Measurements from ENCODE around the gene IP6K1.

The IP6K1 gene

DNA sequence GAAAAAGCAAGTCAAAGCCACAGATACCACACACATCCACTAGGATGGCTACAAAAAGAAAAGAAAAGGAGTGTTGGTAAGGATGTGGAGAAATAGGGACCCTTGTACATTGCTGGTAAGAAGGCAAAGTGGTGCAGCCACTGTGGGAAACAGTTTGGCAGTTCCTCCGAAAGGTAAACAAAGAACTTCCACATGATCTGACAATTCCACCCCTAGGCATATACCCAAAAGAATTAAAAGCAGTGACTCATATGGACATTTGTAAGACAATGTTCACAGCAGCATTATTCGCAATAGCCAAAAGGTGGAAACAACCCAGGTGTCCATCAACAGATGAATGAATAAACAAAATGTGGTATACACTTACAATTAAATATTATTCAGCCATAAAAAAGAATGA lies 40.4 kb downstream of the IP6K1 start:
- TF ChIP-seq, protein P1, sequence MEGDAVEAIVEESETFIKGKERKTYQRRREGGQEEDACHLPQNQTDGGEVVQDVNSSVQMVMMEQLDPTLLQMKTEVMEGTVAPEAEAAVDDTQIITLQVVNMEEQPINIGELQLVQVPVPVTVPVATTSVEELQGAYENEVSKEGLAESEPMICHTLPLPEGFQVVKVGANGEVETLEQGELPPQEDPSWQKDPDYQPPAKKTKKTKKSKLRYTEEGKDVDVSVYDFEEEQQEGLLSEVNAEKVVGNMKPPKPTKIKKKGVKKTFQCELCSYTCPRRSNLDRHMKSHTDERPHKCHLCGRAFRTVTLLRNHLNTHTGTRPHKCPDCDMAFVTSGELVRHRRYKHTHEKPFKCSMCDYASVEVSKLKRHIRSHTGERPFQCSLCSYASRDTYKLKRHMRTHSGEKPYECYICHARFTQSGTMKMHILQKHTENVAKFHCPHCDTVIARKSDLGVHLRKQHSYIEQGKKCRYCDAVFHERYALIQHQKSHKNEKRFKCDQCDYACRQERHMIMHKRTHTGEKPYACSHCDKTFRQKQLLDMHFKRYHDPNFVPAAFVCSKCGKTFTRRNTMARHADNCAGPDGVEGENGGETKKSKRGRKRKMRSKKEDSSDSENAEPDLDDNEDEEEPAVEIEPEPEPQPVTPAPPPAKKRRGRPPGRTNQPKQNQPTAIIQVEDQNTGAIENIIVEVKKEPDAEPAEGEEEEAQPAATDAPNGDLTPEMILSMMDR (conservative IDR thresholded peaks at IDR 0.05; ENCODE audit: low read depth, low read length): no peak
- H3K4me3 ChIP-seq (ENCODE audit: low read length): no peak overlapping the region
- no peak for DNase-seq (ENCODE audit: low read depth)

DNA sequence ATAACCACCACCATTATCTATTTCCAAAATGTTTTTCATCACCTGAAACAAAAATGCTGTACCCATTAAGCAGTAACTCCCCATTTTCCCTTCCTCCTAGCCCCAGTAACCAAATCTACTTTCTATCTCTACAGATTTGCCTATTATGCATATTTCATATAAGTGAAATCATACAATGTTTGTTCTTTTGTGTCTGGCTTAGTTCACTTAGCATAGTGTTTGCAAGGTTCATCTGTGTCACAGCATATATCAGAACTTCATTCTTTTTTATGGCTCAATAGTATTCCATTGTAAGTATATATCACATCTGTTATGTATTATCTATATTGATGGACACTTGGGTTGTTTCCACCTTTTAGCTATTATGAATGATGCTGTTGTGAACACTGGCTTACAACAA lies 45.9 kb downstream of the IP6K1 start:
- TF ChIP-seq, protein P1 (conservative IDR thresholded peaks at IDR 0.05; ENCODE audit: low read depth, low read length): no peak
- DNase-seq (ENCODE audit: low read depth): no peak
- H3K4me3 ChIP-seq (ENCODE audit: low read length): no peak overlapping the region

GRCh38 chr3:49738067-49738713 lies 48.2 kb downstream of the IP6K1 start:
- TF ChIP-seq, protein P1 (conservative IDR thresholded peaks at IDR 0.05; ENCODE audit: low read depth, low read length): no peak
- H3K4me3 ChIP-seq (ENCODE audit: low read length): no peak overlapping the region
- DNase-seq (ENCODE audit: low read depth): no peak

- no peak overlapping the region for H3K4me3 ChIP-seq (ENCODE audit: low read length)
- TF ChIP-seq, protein P1 (conservative IDR thresholded peaks at IDR 0.05; ENCODE audit: low read depth, low read length): no peak
- no peak for DNase-seq (ENCODE audit: low read depth)
These were observed 51.6 kb downstream of the IP6K1 start for GRCh38 chr3:49734752-49735151.

GRCh38 chr3:49733551-49733950 lies 52.8 kb downstream of the IP6K1 start:
- DNase-seq (ENCODE audit: low read depth): no peak
- H3K4me3 ChIP-seq (ENCODE audit: low read length): no peak overlapping the region
- TF ChIP-seq, protein P1 (conservative IDR thresholded peaks at IDR 0.05; ENCODE audit: low read depth, low read length): no peak

DNA sequence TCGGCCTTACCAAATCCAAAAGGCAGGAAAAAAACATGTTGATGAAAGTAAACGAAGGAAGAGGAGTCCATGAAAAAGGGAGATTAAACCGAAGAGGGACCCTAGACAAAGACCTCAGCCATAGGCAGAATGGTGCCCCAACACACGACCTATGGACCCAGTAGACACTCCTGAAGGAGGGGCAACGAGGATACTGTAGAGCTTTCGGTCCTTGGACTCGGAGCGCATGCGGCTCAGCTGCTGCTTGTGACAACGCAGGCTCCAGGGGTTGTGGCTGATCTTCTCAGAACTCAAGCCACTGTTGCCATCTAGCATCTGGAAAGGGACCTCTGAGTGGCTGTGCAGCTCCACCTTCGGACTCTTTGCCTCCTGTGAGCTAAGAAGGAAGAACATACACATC lies 53.7 kb downstream of the IP6K1 start:
- DNase-seq (ENCODE audit: low read depth): no peak
- no peak overlapping the region for H3K4me3 ChIP-seq (ENCODE audit: low read length)
- TF ChIP-seq, protein P1 (conservative IDR thresholded peaks at IDR 0.05; ENCODE audit: low read depth, low read length): no peak

GRCh38 chr3:49729966-49730609 lies 56.3 kb downstream of the IP6K1 start:
- TF ChIP-seq, protein P1 (conservative IDR thresholded peaks at IDR 0.05; ENCODE audit: low read depth, low read length): no peak
- no peak for DNase-seq (ENCODE audit: low read depth)
- H3K4me3 ChIP-seq (ENCODE audit: low read length): no peak overlapping the region
